BLaER1 treated with 17β-estradiol and CSF1 and Interleukin-3, amounts not matched to agents 10 nM and 100 nM (cell line): ENCODE measurements around the gene FBXL22.
A peak's percentile ranks its signal among the peaks of the same experiment; 100 is the strongest.

Experiments used
- H3K27ac ChIP-seq, 11 experiments: shearing (Covaris generic); formaldehyde crosslinking; 2 replicates each; pipeline ENCODE4 v1.8.1; 2022
- H3K27me3 ChIP-seq, 11 experiments: shearing (Covaris generic); formaldehyde crosslinking; 2 replicates each; pipeline ENCODE4 v1.8.1; 2022
- H3K36me3 ChIP-seq, 11 experiments: shearing (Covaris generic); formaldehyde crosslinking; 2 replicates each; pipeline ENCODE4 v1.8.1; 2022
- H3K4me1 ChIP-seq, 10 experiments: shearing (Covaris generic); formaldehyde crosslinking; 2 replicates each; pipeline ENCODE4 v1.8.1; 2022
- H3K4me2 ChIP-seq, 11 experiments: shearing (Covaris generic); formaldehyde crosslinking; 2 replicates each; pipeline ENCODE4 v1.8.1; 2022
- H3K4me3 ChIP-seq, 10 experiments: shearing (Covaris generic); formaldehyde crosslinking; 2 replicates each; pipeline ENCODE4 v1.8.1; 2022
- H3K9ac ChIP-seq, 11 experiments: shearing (Covaris generic); formaldehyde crosslinking; 2 replicates each; pipeline ENCODE4 v1.8.1; 2022
- H3K9me3 ChIP-seq, 11 experiments: shearing (Covaris generic); formaldehyde crosslinking; replicated peaks in 1 of 11; 2 replicates each; pipeline ENCODE4 v1.8.1; 2022
- H4K20me1 ChIP-seq, 11 experiments: shearing (Covaris generic); formaldehyde crosslinking; 2 replicates each; pipeline ENCODE4 v1.8.1; 2022
- Cebpa-rat ChIP-seq, 11 experiments: shearing (Covaris generic); IDR thresholded peaks; 2 replicates each; pipeline ENCODE4 v1.8.1; 2022

Gene FBXL22, protein sequence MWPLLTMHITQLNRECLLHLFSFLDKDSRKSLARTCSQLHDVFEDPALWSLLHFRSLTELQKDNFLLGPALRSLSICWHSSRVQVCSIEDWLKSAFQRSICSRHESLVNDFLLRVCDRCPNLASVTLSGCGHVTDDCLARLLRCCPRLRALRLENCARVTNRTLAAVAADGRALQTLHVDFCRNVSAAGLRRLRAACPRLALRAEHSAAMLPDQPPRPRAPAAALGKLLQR

GRCh38 chr15:63597038-63597790 lies at the start of gene FBXL22:
Gene FBXL22, plus strand, starts transcription at chr15:63597387. Its CDS starts 6 bp downstream, at chr15:63597393.
- Histone ChIP-seq H3K9ac (0 out of 22 replicates have a peak within 1 kb of the TSS, but pooled peaks of 1 of the 11 experiments have one; percentile 23), H3K9me3 (no peaks in the 10 kb centered on the region), H3K4me2 (peak within 1 kb of the TSS in 3 of 11 experiments; percentile 35 to 61 (median 46); a peak in 4 of 22 replicates), H3K4me3 (no peak within 1 kb of the TSS), H4K20me1 (peaks cover 0 to 67% (median 29%) of the 10 kb centered on the region in 11 experiments; a peak in 17 of 22 replicates), H3K36me3 (peaks cover 21 to 32% (median 30%) of the 10 kb centered on the region in 11 experiments), H3K4me1 (peaks cover 47 to 66% (median 55%) of the 10 kb centered on the region in 10 experiments), H3K27ac (peak within 1 kb of the TSS in 2 of 11 experiments; percentile 12 to 29; a peak in 3 of 22 replicates), H3K27me3 (no peaks in the 10 kb centered on the region)
- no peak for TF ChIP-seq Cebpa-rat (IDR thresholded peaks at IDR 0.05)

- no peak overlapping the region for H3K4me2 ChIP-seq
- H3K27ac ChIP-seq = no peak overlapping the region
- H4K20me1 ChIP-seq = peaks cover 92 to 100% (median 98%) of the 10 kb centered on the region in 11 experiments
- H3K4me3 ChIP-seq = no peak overlapping the region
- peaks cover 59 to 95% (median 85%) of the 10 kb centered on the region in 11 experiments for H3K36me3 ChIP-seq
- no peak for TF ChIP-seq Cebpa-rat (IDR thresholded peaks at IDR 0.05)
- H3K27me3 ChIP-seq = no peaks in the 10 kb centered on the region
- H3K9me3 ChIP-seq = no peaks in the 10 kb centered on the region
- no peak overlapping the region; a peak in 1 of 22 replicates for H3K9ac ChIP-seq
- peaks cover 11 to 29% (median 22%) of the 10 kb centered on the region in 10 experiments; a peak in 18 of 20 replicates for H3K4me1 ChIP-seq
These were observed 45.8 kb upstream of the FBXL22 start for GRCh38 chr15:63551400-63551799.

DNA sequence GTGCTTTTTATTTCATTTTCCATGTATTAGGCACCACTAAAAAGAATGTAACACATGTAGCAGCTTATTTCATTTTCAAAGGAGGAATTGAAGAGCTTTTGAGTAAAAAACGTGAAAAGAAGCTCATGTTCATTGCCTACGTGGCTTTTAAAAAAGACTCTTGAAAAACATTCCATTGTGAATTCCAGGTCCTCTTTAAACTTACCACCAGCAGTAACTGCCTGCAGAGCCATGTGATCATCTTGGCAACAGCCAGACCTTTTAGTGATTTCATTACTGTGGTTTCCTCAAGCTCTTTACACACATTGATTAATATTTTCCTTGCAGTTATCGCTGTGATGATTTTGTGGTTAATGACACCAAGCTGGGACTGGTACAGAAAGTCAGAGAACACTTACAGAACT lies 43.8 kb upstream of the FBXL22 start:
- peaks cover 0 to 22% (median 14%) of the 10 kb centered on the region in 10 experiments; a peak in 15 of 20 replicates for H3K4me1 ChIP-seq
- no peak for TF ChIP-seq Cebpa-rat (IDR thresholded peaks at IDR 0.05)
- no peaks in the 10 kb centered on the region for H3K9me3 ChIP-seq
- H3K4me2 ChIP-seq = peak overlapping the region in 5 of 11 experiments; percentile 3 to 48 (median 8); a peak in 5 of 22 replicates
- H4K20me1 ChIP-seq = peaks cover 87 to 100% (median 99%) of the 10 kb centered on the region in 11 experiments
- no peak overlapping the region; a peak in 1 of 22 replicates for H3K9ac ChIP-seq
- H3K27ac ChIP-seq = peak overlapping the region in 1 of 11 experiments; percentile 33; a peak in 1 of 22 replicates
- peaks cover 66 to 99% (median 88%) of the 10 kb centered on the region in 11 experiments for H3K36me3 ChIP-seq
- no peak overlapping the region for H3K4me3 ChIP-seq
- H3K27me3 ChIP-seq = no peaks in the 10 kb centered on the region

GRCh38 chr15:63554337-63554927 lies 42.8 kb upstream of the FBXL22 start:
- H3K9ac ChIP-seq = no peak overlapping the region
- no peaks in the 10 kb centered on the region for H3K27me3 ChIP-seq
- peaks cover 73 to 99% (median 94%) of the 10 kb centered on the region in 11 experiments for H3K36me3 ChIP-seq
- peaks cover 85 to 100% (median 98%) of the 10 kb centered on the region in 11 experiments for H4K20me1 ChIP-seq
- no peak overlapping the region for H3K4me2 ChIP-seq
- no peak overlapping the region for H3K27ac ChIP-seq
- peaks cover 0 to 22% (median 14%) of the 10 kb centered on the region in 10 experiments; a peak in 15 of 20 replicates for H3K4me1 ChIP-seq
- no peak for TF ChIP-seq Cebpa-rat (IDR thresholded peaks at IDR 0.05)
- no peaks in the 10 kb centered on the region for H3K9me3 ChIP-seq
- no peak overlapping the region for H3K4me3 ChIP-seq

- Histone ChIP-seq H3K9me3 (no peaks in the 10 kb centered on the region), H3K27me3 (no peaks in the 10 kb centered on the region), H3K9ac (no peak overlapping the region), H3K4me3 (no peak overlapping the region), H3K27ac (no peak overlapping the region), H3K4me2 (no peak overlapping the region), H3K4me1 (peaks cover 0 to 22% (median 14%) of the 10 kb centered on the region in 10 experiments; a peak in 14 of 20 replicates), H3K36me3 (peaks cover 78 to 99% (median 94%) of the 10 kb centered on the region in 11 experiments), H4K20me1 (peaks cover 76 to 100% (median 98%) of the 10 kb centered on the region in 11 experiments)
- no peak for TF ChIP-seq Cebpa-rat (IDR thresholded peaks at IDR 0.05)
These were observed 41.7 kb upstream of the FBXL22 start for GRCh38 chr15:63555507-63555906.

GRCh38 chr15:63556246-63556645 lies 40.9 kb upstream of the FBXL22 start:
- Histone ChIP-seq H3K4me3 (no peak overlapping the region), H3K4me1 (peaks cover 0 to 21% (median 14%) of the 10 kb centered on the region in 10 experiments; a peak in 14 of 20 replicates), H3K27ac (no peak overlapping the region), H3K36me3 (peaks cover 85 to 100% (median 97%) of the 10 kb centered on the region in 11 experiments), H3K9ac (no peak overlapping the region), H3K4me2 (no peak overlapping the region), H3K27me3 (no peaks in the 10 kb centered on the region), H4K20me1 (peaks cover 74 to 100% (median 98%) of the 10 kb centered on the region in 11 experiments; a peak in 21 of 22 replicates), H3K9me3 (no peaks in the 10 kb centered on the region)
- no peak for TF ChIP-seq Cebpa-rat (IDR thresholded peaks at IDR 0.05)

GRCh38 chr15:63556736-63557135 lies 40.5 kb upstream of the FBXL22 start:
- Histone ChIP-seq H3K4me1 (peaks cover 0 to 18% (median 14%) of the 10 kb centered on the region in 10 experiments; a peak in 14 of 20 replicates), H4K20me1 (peaks cover 74 to 100% (median 98%) of the 10 kb centered on the region in 11 experiments; a peak in 21 of 22 replicates), H3K4me2 (no peak overlapping the region), H3K27me3 (no peaks in the 10 kb centered on the region), H3K36me3 (peaks cover 88 to 100% (median 98%) of the 10 kb centered on the region in 11 experiments), H3K4me3 (no peak overlapping the region), H3K27ac (no peak overlapping the region), H3K9ac (no peak overlapping the region), H3K9me3 (no peaks in the 10 kb centered on the region)
- no peak for TF ChIP-seq Cebpa-rat (IDR thresholded peaks at IDR 0.05)

- Histone ChIP-seq H3K36me3 (peaks cover 99 to 100% (median 100%) of the 10 kb centered on the region in 11 experiments), H3K27me3 (no peaks in the 10 kb centered on the region), H4K20me1 (peaks cover 67 to 100% (median 98%) of the 10 kb centered on the region in 11 experiments), H3K27ac (no peak overlapping the region), H3K9me3 (no peaks in the 10 kb centered on the region), H3K4me2 (no peak overlapping the region), H3K4me1 (no peaks in the 10 kb centered on the region), H3K9ac (no peak overlapping the region), H3K4me3 (no peak overlapping the region)
- no peak for TF ChIP-seq Cebpa-rat (IDR thresholded peaks at IDR 0.05)
These were observed 37.4 kb upstream of the FBXL22 start for GRCh38 chr15:63559753-63560152.
